Measurements from ENCODE around the gene TCHHL1.
A peak's percentile ranks its signal among the peaks of the same experiment; 100 is the strongest.

The TCHHL1 gene

GRCh38 chr1:152042030-152042429 is 46.8 kb downstream of the TCHHL1 start:
- in situ Hi-C loops (cut with MboI; ENCODE audit: low pct_unique_long_range_greater_than_20kb, low sequenced_read_pairs, unreplicated experiment), result no loop called here
- DNase-seq (ENCODE audit: low spot score), result no peak
- no peak for TF ChIP-seq CTCF (IDR thresholded peaks at IDR 0.05; ENCODE audit: extremely low read depth, insufficient read depth, missing control alignments)

GRCh38 chr1:152039886-152040285 is 49.0 kb downstream of the TCHHL1 start:
- DNase-seq (ENCODE audit: low spot score), result no peak
- no peak for TF ChIP-seq CTCF (IDR thresholded peaks at IDR 0.05; ENCODE audit: extremely low read depth, insufficient read depth, missing control alignments)
- in situ Hi-C loops (cut with MboI; ENCODE audit: low pct_unique_long_range_greater_than_20kb, low sequenced_read_pairs, unreplicated experiment), result no loop called here

GRCh38 chr1:152039461-152039860 is 49.4 kb downstream of the TCHHL1 start:
- no peak for TF ChIP-seq CTCF (IDR thresholded peaks at IDR 0.05; ENCODE audit: extremely low read depth, insufficient read depth, missing control alignments)
- in situ Hi-C loops (cut with MboI; ENCODE audit: low pct_unique_long_range_greater_than_20kb, low sequenced_read_pairs, unreplicated experiment), result no loop called here
- no peak for DNase-seq (ENCODE audit: low spot score)

- no peak for DNase-seq (ENCODE audit: low spot score)
- in situ Hi-C loops (cut with MboI; ENCODE audit: low pct_unique_long_range_greater_than_20kb, low sequenced_read_pairs, unreplicated experiment), result no loop called here
Measured at GRCh38 chr1:152038871-152039270, 50.0 kb downstream of the TCHHL1 start.

GRCh38 chr1:152036267-152037216 is 52.3 kb downstream of the TCHHL1 start, which contains the start of gene S100A11:
TSS of gene S100A11 (minus strand) at chr1:152037004. CDS start at chr1:152036915, 89 bp downstream.
- DNase-seq (ENCODE audit: low spot score), result peak; percentile 58
- in situ Hi-C loops (cut with MboI; ENCODE audit: low pct_unique_long_range_greater_than_20kb, low sequenced_read_pairs, unreplicated experiment), result no loop called here
- TF ChIP-seq CTCF (IDR thresholded peaks at IDR 0.05; ENCODE audit: extremely low read depth, insufficient read depth, missing control alignments), result no peak

More at GRCh38 chr1:152038871-152039270, 50.0 kb downstream of the TCHHL1 start:
- no peak for TF ChIP-seq CTCF (IDR thresholded peaks at IDR 0.05; ENCODE audit: extremely low read depth, insufficient read depth, missing control alignments)

GRCh38 chr1:152035539-152036266 is 53.2 kb downstream of the TCHHL1 start:
- TF ChIP-seq CTCF (IDR thresholded peaks at IDR 0.05; ENCODE audit: extremely low read depth, insufficient read depth, missing control alignments), result no peak
- DNase-seq (ENCODE audit: low spot score), result no peak
- in situ Hi-C loops (cut with MboI; ENCODE audit: low pct_unique_long_range_greater_than_20kb, low sequenced_read_pairs, unreplicated experiment), result no loop called here
